ENCODE data around the gene TKFC. TPM values are rescaled to one million over a fixed set of nuclear protein-coding genes. Genes with fewer than 3 reads are reported as not detected.

Gene TKFC
- polyA plus RNA-seq, 1 of the 3 experiments (the other 2 are of a cell fraction), result 72.0 TPM

- CTCF ChIA-PET, result interaction anchor here (0.7 to 3.2 kb wide), 11 partner anchors 12 to 352 kb away, joined by 3 to 20 read pairs (median 3); no protein-coding TSS in a partner anchor
Observed at GRCh38 chr11:61293867-61294716, 38.9 kb upstream of the TKFC start.

More at GRCh38 chr11:61293867-61294716, 38.9 kb upstream of the TKFC start:
- Histone ChIP-seq H3K79me2 (ENCODE audit: insufficient read depth) (no peaks in the 10 kb centered on the region), H4K20me1 (ENCODE audit: insufficient read depth) (0 out of 2 replicates have a peak, but pooled peaks cover 6% of the 10 kb centered on the region), H3K4me2 (peak overlapping the region; percentile 97), H3K9me3 (no peaks in the 10 kb centered on the region), H3K9me2 (no peaks in the 10 kb centered on the region), H3F3A (replicated peaks; ENCODE audit: insufficient read depth) (peaks cover 17% of the 10 kb centered on the region), H3K9ac (peak overlapping the region; percentile 58), H3K4me3 (ENCODE audit: low read depth in 2 of 2, low read length in 1 of 2) (peak overlapping the region; percentile 55 to 69), H3K27ac (ENCODE audit: low read depth in 2 of 2, low read length in 1 of 2) (peak overlapping the region in 1 of 2 experiments; percentile 58; a peak in 2 of 4 replicates), H3K36me3 (replicated peaks in 1 of 2; ENCODE audit: control insufficient read depth in 1 of 2, insufficient read depth in 2 of 2, low read length in 1 of 2) (peaks cover 0 to 12% of the 10 kb centered on the region in 2 experiments), H3K27me3 (ENCODE audit: insufficient read depth) (no peaks in the 10 kb centered on the region), H3K4me1 (ENCODE audit: control insufficient read depth in 1 of 2, insufficient read depth in 2 of 2, low read depth in 1 of 2, low read length in 1 of 2) (peaks cover 16 to 23% of the 10 kb centered on the region in 2 experiments; a peak in 2 of 4 replicates), H2AFZ (ENCODE audit: low read depth) (peak overlapping the region; percentile 69; the same call in 1 of the 2 replicates)
- TF ChIP-seq MAX (IDR thresholded peaks at IDR 0.05; ENCODE audit: low read depth) (0 out of 2 replicates have a peak, but pooled peaks have one; percentile 62), RAD21 (IDR thresholded peaks at IDR 0.05; ENCODE audit: low read length) (no peak), REST (IDR thresholded peaks at IDR 0.05; ENCODE audit: low read depth, low read length) (0 out of 2 replicates have a peak, but pooled peaks have one; percentile 6), FOXM1 (IDR thresholded peaks at IDR 0.05; ENCODE audit: low read depth) (no peak), CHD2 (IDR thresholded peaks at IDR 0.05; ENCODE audit: low read length, partially characterized antibody) (peak; percentile 3), MXI1 (IDR thresholded peaks at IDR 0.05; ENCODE audit: low read depth, low read length) (peak; percentile 90)
- WGBS (ENCODE audit: low lambda C conversion rate), result 6% methylated on average over 33 of the region's 60 CpGs
- DNase-seq, result peak; percentile 88
- POLR2A ChIA-PET, result interaction anchor here (1.3 kb wide), 1 partner anchor 68 kb away, joined by 7 read pairs; the partner anchor contains the start of genes CYB561A3 and TMEM138
